T-helper 2 cell treated with Interferon-gamma antibody and Interleukin-4, amounts not matched to agents 100 ng/mL and 5 ng/mL, for 36 hours (primary cell): ENCODE measurements around the gene RAB3A. TPM values are rescaled to one million over a fixed set of nuclear protein-coding genes. Genes with fewer than 3 reads are reported as not detected.

Experiments
- intact Hi-C: fragments of 100-400 bp; cut with micrococcal nuclease; formaldehyde crosslinking; loops from one replicate; pipeline ENCODE4 v1.15.1; 2023
- total RNA-seq: library from RNA; stranded (reverse); gene quantifications from 2 replicates; pipeline ENCODE4 v1.2.3, GENCODE V29; 2022

The RAB3A gene
- total RNA-seq, 1 donor from 2014 or later, result 4.7 TPM

DNA sequence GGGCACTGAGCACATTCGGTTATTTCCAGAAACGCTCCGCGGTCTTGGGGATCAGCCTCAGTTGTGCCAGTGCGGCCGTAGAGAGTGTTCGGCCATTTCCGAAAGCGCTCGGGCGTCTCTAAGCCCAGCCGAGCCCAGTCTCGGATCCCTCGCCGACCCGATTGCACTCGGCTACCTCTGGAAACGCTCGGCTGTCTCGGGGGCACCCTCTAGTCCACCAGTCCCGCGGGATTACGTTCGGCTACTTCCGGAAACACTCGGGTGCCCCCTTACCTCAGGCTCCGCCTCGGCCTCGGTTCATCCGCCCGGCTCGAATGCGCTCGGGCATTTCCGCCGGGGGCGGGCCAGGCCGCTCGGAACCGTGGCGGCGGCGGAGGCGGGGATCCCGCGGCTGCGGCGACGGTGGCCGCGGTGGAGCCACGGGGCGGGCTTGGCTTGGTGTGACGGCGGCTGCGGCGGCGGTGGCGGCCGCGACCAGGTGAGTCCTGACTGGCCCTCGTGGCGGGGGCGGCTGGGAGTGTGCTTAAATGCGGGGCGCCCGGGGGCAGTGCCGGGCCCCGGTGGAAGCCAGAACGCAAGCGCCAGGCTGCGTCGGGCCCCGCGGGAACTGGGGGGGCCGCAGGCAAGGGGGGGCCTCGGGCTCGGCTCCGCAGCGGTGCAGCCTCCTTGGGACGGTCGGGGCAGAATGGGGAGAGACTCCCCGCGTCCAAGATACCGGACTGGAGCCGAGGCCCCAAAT is 50.9 kb downstream of the RAB3A start, which contains the start of gene PIK3R2:
PIK3R2 (plus strand) TSS at position 347 of the 739 bp plus-strand sequence. CDS start 2,717 bp downstream, outside the sequence.
- intact Hi-C loops, result loop anchor here (1.0 to 5.0 kb wide), 5 partner anchors 8 to 146 kb away; partner anchors contain the start of gene ARRDC2

DNA sequence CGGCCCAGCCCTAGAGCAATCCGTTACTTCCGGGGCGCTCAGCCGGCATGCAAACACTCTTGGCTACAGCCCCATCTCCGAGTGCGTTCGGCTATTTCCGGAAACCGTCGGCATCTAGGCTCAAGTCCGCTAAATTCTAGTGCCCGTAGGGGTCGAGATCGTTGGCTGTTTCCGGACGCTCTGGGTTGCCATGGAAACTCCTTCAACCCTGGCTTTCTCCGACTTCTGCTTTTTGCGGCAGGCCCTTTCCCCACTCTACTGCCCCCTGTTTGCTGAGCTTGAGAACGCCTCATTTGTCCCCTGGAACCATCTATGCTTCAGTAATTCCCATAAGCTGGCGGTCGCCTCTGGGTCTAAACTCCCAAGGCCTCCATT is 51.4 kb downstream of the RAB3A start:
- intact Hi-C loops, result loop anchor here (1.0 to 5.0 kb wide), 5 partner anchors 9 to 145 kb away; partner anchors contain the start of gene ARRDC2

DNA sequence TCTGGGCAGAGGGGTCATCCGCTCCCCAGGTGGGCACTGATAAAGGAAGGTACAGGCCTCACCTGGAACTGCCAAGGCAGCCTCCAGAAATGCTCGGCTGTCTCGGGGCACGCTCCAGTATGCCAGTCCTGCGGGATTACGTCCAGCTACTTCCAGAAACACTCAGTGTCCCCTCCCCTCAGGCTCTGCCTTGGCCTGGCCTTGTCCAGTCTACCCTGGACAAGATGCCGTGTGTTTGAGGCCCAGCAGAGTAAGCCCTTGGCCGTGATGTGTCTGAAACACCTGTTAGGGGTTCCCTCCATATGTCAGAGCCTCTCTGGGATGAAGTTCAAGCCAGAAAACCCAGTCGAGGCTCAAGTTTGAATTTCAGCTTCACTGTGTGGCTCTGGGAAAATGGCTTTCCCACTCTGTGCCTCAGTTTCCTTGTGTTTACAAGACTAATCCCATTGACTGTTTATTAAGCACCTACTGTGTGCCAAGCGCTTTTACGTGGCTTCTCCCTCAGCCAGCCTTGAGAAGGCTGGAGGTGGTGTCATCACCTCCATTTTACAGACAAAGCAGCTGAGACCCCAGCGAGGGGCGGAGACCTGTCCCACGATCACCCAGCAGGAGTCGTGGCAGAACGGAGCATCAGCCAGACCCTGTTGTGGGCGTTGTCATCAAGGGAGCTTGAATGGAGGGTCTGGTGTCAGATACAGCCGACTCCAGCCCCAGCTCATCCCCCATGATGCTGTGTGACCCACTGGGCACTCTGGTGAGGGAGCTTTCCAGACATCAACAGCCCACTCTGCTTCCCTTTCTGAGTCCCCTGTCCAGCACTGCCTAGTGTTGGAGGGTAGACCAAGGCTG is 52.8 kb downstream of the RAB3A start:
- intact Hi-C loops, result loop anchor here (5.0 kb wide), 1 partner anchor 144 kb away; the partner anchor contains the start of gene ARRDC2

DNA sequence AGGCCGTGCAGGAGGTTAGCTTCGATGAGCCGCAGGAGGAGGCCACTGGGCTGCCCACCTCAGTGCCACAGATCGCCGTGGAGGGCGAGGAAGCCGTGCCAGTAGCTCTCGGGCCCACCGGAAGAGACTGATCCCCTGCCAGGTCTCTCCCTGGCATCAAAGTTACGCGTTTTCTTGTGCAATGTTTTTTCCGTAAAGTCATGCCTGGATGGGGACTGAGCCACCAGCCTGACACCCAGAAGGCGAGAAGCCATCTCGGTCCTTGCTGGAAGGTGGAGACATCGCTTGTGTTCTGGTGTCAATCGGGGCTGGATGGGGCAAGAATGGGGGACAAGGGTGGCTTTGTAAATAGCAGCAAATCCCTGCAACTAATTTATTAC is 54.3 kb downstream of the RAB3A start:
- intact Hi-C loops, result no loop called here

DNA sequence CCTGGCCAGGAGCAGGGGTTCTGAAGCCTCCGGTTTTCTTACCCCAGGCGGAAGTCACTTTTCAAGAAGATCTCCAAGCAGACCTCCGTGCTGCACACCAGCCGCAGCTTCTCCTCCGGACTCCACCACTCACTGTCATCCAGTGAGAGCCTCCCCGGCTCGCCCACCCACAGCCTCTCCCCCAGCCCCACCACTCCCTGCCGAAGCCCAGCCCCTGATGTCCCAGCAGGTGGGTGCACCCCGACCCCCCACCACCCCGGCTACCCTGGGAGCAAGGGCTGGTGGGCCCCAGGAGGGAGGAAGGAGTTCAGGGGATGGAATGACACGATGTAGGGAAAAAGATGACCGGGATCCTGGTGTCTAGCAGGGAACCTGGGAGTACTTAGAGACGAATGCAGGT is 56.4 kb downstream of the RAB3A start:
- intact Hi-C loops, result no loop called here

Other genes with a start within 250 kb of the RAB3A start
- 0.05 TPM in 1 of 2 replicates, not detected in the other for gene KCNN1, start 236.9 kb downstream of the RAB3A start, total RNA-seq
- 43.1 and 46.7 TPM in 2 replicates for gene ARRDC2, start 195.9 kb downstream of the RAB3A start, total RNA-seq
- 93.4 and 93.9 TPM in 2 replicates for gene IL12RB1, start 117.1 kb downstream of the RAB3A start, total RNA-seq
- gene MAST3, start 106.3 kb downstream of the RAB3A start, total RNA-seq, result 22.5 and 23.7 TPM in 2 replicates
- 13.9 and 16.6 TPM in 2 replicates for gene PIK3R2, start 50.9 kb downstream of the RAB3A start, total RNA-seq
- 60.7 and 61.5 TPM in 2 replicates for gene IFI30, start 30.2 kb downstream of the RAB3A start, total RNA-seq
- gene MPV17L2, start 10.8 kb downstream of the RAB3A start, total RNA-seq, result 7.4 and 9.6 TPM in 2 replicates
- gene PDE4C, start 22.4 kb upstream of the RAB3A start, total RNA-seq, result not detected in 2 replicates
- gene IQCN, start 70.4 kb upstream of the RAB3A start, total RNA-seq, result 4.9 and 5.4 TPM in 2 replicates
- 292 and 308 TPM in 2 replicates for gene JUND, start 77.6 kb upstream of the RAB3A start, total RNA-seq
- gene LSM4, start 119.0 kb upstream of the RAB3A start, total RNA-seq, result 170 and 178 TPM in 2 replicates
- gene PGPEP1, start 136.6 kb upstream of the RAB3A start, total RNA-seq, result 26.4 and 30.2 TPM in 2 replicates
- 0.32 TPM in 1 of 2 replicates, not detected in the other for gene GDF15, start 182.1 kb upstream of the RAB3A start, total RNA-seq
- not detected in 2 replicates for gene LRRC25, start 193.6 kb upstream of the RAB3A start, total RNA-seq
- 178 and 195 TPM in 2 replicates for gene SSBP4, start 215.4 kb upstream of the RAB3A start, total RNA-seq
- 22.6 and 26.0 TPM in 2 replicates for gene ISYNA1, start 234.1 kb upstream of the RAB3A start, total RNA-seq